Naive thymus-derived CD4-positive, alpha-beta T cell (primary cell): ENCODE measurements around the gene OR10AG1. TPM values are rescaled to one million over a fixed set of nuclear protein-coding genes. Genes with fewer than 3 reads are reported as not detected.

ENCODE experiments used
- ATAC-seq: fragments of 150-1000 bp; cut with Tn5 transposase; 2 replicates; pipeline ENCODE4 v1.10.0; 2021; ENCODE audit warnings: mild to moderate bottlenecking, moderate library complexity
- CTCF ChIA-PET: fragments of 350-600 bp; sonication (Branson Sonifier 250); formaldehyde crosslinking; loops from one replicate; lab custom pipeline; 2021; ENCODE audit warnings: antibody characterized with exemption; lab: Charles Lee
- POLR2A ChIA-PET: fragments of 350-600 bp; sonication (Branson Sonifier 250); formaldehyde crosslinking; loops from one replicate; lab custom pipeline; 2021; ENCODE audit warnings: antibody characterized with exemption, inconsistent platforms; lab: Charles Lee
- DNase-seq, 9 donors: peaks; one replicate each; pipeline versions ENCODE4 v3.0.0 to v3.0.0-alpha.2; 2020 to 2022; ENCODE audit warnings: mixed read lengths in 1 of 9
- H3K27ac ChIP-seq: one replicate; pipeline ENCODE4 v1.7.0; 2013; ENCODE audit warnings: mild to moderate bottlenecking, low read depth, low read length, moderate library complexity
- H3K27me3 ChIP-seq, 2 donors: one replicate each; pipeline ENCODE4 v1.7.0; 2013; ENCODE audit warnings: low read length in 2 of 2, mild to moderate bottlenecking in 2 of 2, moderate library complexity in 2 of 2; ENCODE audit not compliant: control insufficient read depth in 2 of 2, insufficient read depth in 2 of 2
- H3K36me3 ChIP-seq, 3 experiments: 1 replicate in 2 of 3; 2 replicates in 1 of 3; pipeline ENCODE4 v1.7.0; 2013; ENCODE audit warnings: low read length in 3 of 3, mild to moderate bottlenecking in 3 of 3, moderate library complexity in 1 of 3; ENCODE audit not compliant: insufficient read depth in 3 of 3, control insufficient read depth in 2 of 3
- H3K4me1 ChIP-seq, 2 donors: one replicate each; pipeline ENCODE4 v1.7.0; 2013; ENCODE audit warnings: low read length in 2 of 2, mild to moderate bottlenecking in 2 of 2, moderate library complexity in 1 of 2; ENCODE audit not compliant: control insufficient read depth in 2 of 2, insufficient read depth in 2 of 2
- H3K4me3 ChIP-seq: 2 replicates; pipeline ENCODE4 v1.7.0; 2013; ENCODE audit warnings: mild to moderate bottlenecking, low read length
- H3K9me3 ChIP-seq, 3 experiments: 1 replicate in 2 of 3; 2 replicates in 1 of 3; pipeline ENCODE4 v1.7.0; 2013; ENCODE audit warnings: low read length in 3 of 3; ENCODE audit not compliant: control insufficient read depth in 2 of 3
- H3K27ac Mint-ChIP-seq, 9 donors: one replicate each; pipeline ENCODE4 v1.8.0; 2020 to 2022; ENCODE audit warnings: mixed read lengths in 9 of 9, mild to moderate bottlenecking in 8 of 9, moderate library complexity in 5 of 9, inconsistent platforms in 2 of 9
- H3K27me3 Mint-ChIP-seq, 5 donors: one replicate each; pipeline ENCODE4 v1.8.0; 2021 to 2022; ENCODE audit warnings: mixed read lengths in 5 of 5, mild to moderate bottlenecking in 1 of 5
- H3K36me3 Mint-ChIP-seq, 5 donors: one replicate each; pipeline ENCODE4 v1.8.0; 2020 to 2022; ENCODE audit warnings: mixed read lengths in 5 of 5, mild to moderate bottlenecking in 3 of 5, inconsistent platforms in 1 of 5
- H3K4me1 Mint-ChIP-seq, 7 donors: one replicate each; pipeline ENCODE4 v1.8.0; 2020 to 2022; ENCODE audit warnings: mixed read lengths in 7 of 7, mild to moderate bottlenecking in 3 of 7, inconsistent platforms in 1 of 7
- H3K4me3 Mint-ChIP-seq, 10 donors: one replicate each; pipeline ENCODE4 v1.8.0; 2020 to 2022; ENCODE audit warnings: mild to moderate bottlenecking in 10 of 10, mixed read lengths in 10 of 10, moderate library complexity in 6 of 10, inconsistent platforms in 2 of 10
- H3K9me3 Mint-ChIP-seq, 11 donors: one replicate each; pipeline ENCODE4 v1.8.0; 2020 to 2022; ENCODE audit warnings: mixed read lengths in 11 of 11, mild to moderate bottlenecking in 4 of 11, inconsistent platforms in 1 of 11, moderate library complexity in 1 of 11
- intact Hi-C, 2 donors: fragments of 100-400 bp; cut with micrococcal nuclease; formaldehyde crosslinking; loops; one replicate each; pipeline ENCODE4 v1.15.1; 2023
- polyA plus RNA-seq, 2 donors: library from polyadenylated mRNA; unstranded; fragments of 300-500 nt; fragmentation: Illumina TruSeq; gene quantifications; one replicate each; pipeline ENCODE4 v1.2.3, GENCODE V29; 2021
- total RNA-seq, 6 experiments: library from RNA in 5 of 6; stranded (reverse) in 5 of 6; gene quantifications; 1 replicate in 5 of 6; 2 replicates in 1 of 6; pipeline ENCODE4 v1.2.3 and lab custom pipeline; 2021 to 2026

The OR10AG1 gene, protein sequence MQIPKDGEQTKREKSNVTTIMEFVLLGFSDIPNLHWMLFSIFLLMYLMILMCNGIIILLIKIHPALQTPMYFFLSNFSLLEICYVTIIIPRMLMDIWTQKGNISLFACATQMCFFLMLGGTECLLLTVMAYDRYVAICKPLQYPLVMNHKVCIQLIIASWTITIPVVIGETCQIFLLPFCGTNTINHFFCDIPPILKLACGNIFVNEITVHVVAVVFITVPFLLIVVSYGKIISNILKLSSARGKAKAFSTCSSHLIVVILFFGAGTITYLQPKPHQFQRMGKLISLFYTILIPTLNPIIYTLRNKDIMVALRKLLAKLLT
- not detected for total RNA-seq
- not detected for polyA plus RNA-seq
- total RNA-seq (lab: John Stamatoyannopoulos, UW): not detected

- DNase-seq (no peak), ATAC-seq (no peak)
- POLR2A ChIA-PET: no interaction called here
- Histone ChIP-seq H3K36me3 (no peaks in the 10 kb centered on the region), H3K4me3 (no peak within 1 kb of the TSS), H3K9me3 (peaks cover 0 to 5% (median 0%) of the 10 kb centered on the region in 3 experiments), H3K27me3 (no peaks in the 10 kb centered on the region), H3K27ac (no peak within 1 kb of the TSS), H3K4me1 (no peaks in the 10 kb centered on the region)
- CTCF ChIA-PET: no interaction called here
- intact Hi-C loops: loop anchor here in 1 of 2 donors (10.0 kb wide), 1 partner anchor 55 kb away; the partner anchor contains the start of gene OR5AS1
- no peak within 1 kb of the TSS for H3K4me3 Mint-ChIP-seq
- peaks cover 0 to 4% (median 0%) of the 10 kb centered on the region in 5 donors for H3K36me3 Mint-ChIP-seq
- no peaks in the 10 kb centered on the region for H3K4me1 Mint-ChIP-seq
- no peak within 1 kb of the TSS for H3K27ac Mint-ChIP-seq
- H3K27me3 Mint-ChIP-seq: no peaks in the 10 kb centered on the region
- H3K9me3 Mint-ChIP-seq: peaks cover 0 to 37% (median 12%) of the 10 kb centered on the region in 11 donors
Measured at GRCh38 chr11:55969845-55970244, at the start of gene OR10AG1. Gene OR10AG1, minus strand, starts transcription at chr11:55969945. Its CDS starts 38 bp downstream, at chr11:55969907.

GRCh38 chr11:56013805-56014204 lies 44.1 kb upstream of the OR10AG1 start:
- DNase-seq (no peak), ATAC-seq (no peak)
- ChIA-PET CTCF (no interaction called here), POLR2A (no interaction called here)
- no peak overlapping the region for H3K27ac Mint-ChIP-seq
- Histone ChIP-seq H3K27ac (no peak overlapping the region), H3K9me3 (peaks cover 0 to 3% (median 0%) of the 10 kb centered on the region in 3 experiments), H3K4me1 (no peaks in the 10 kb centered on the region), H3K27me3 (no peaks in the 10 kb centered on the region), H3K4me3 (no peak overlapping the region), H3K36me3 (no peaks in the 10 kb centered on the region)
- no peaks in the 10 kb centered on the region for H3K27me3 Mint-ChIP-seq
- H3K4me3 Mint-ChIP-seq: no peak overlapping the region
- H3K4me1 Mint-ChIP-seq: no peaks in the 10 kb centered on the region
- peaks cover 2 to 31% (median 16%) of the 10 kb centered on the region in 11 donors for H3K9me3 Mint-ChIP-seq
- H3K36me3 Mint-ChIP-seq: peaks cover 0 to 9% (median 0%) of the 10 kb centered on the region in 5 donors
- intact Hi-C loops: no loop called here

DNA sequence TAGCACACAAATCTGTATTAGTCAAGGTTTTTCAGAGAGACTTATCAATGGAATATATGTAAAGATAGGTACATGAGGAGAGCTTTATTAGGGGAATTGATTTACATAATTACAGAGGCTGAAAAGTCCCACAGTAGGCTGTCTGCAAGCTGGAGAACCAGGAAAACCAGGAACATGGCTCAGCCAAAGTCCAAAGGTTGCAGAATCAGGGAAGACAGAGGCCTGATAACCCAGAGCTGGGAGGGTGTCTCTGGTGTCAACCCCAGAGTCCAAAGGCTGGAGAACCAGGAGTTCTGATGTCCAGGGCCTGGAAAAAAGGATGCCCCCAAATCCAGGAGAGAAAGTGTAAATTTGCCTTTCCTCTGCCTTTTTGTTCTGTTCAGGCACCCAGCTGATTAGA lies 41.0 kb upstream of the OR10AG1 start:
- Mint-ChIP-seq H3K36me3 (peaks cover 0 to 5% (median 0%) of the 10 kb centered on the region in 5 donors), H3K27me3 (no peaks in the 10 kb centered on the region), H3K27ac (no peak overlapping the region), H3K4me3 (no peak overlapping the region), H3K4me1 (no peaks in the 10 kb centered on the region), H3K9me3 (peaks cover 4 to 30% (median 16%) of the 10 kb centered on the region in 11 donors)
- ChIA-PET CTCF (no interaction called here), POLR2A (no interaction called here)
- H3K9me3 ChIP-seq: peaks cover 0 to 3% (median 0%) of the 10 kb centered on the region in 3 experiments
- H3K27me3 ChIP-seq: no peaks in the 10 kb centered on the region
- intact Hi-C loops: no loop called here
- H3K4me3 ChIP-seq: no peak overlapping the region
- no peaks in the 10 kb centered on the region for H3K4me1 ChIP-seq
- no peak overlapping the region for H3K27ac ChIP-seq
- H3K36me3 ChIP-seq: no peaks in the 10 kb centered on the region
- no peak for DNase-seq
- ATAC-seq: no peak

GRCh38 chr11:55994525-55994924 lies 24.8 kb upstream of the OR10AG1 start, which contains the start of gene OR5F1:
Gene OR5F1, minus strand, starts transcription at chr11:55994625. Its CDS starts 0 bp downstream, at chr11:55994625.
- CTCF ChIA-PET: no interaction called here
- no peaks in the 10 kb centered on the region for H3K36me3 Mint-ChIP-seq
- Histone ChIP-seq H3K36me3 (no peaks in the 10 kb centered on the region), H3K9me3 (no peaks in the 10 kb centered on the region), H3K27ac (no peak within 1 kb of the TSS), H3K27me3 (no peaks in the 10 kb centered on the region), H3K4me1 (no peaks in the 10 kb centered on the region), H3K4me3 (no peak within 1 kb of the TSS)
- H3K27ac Mint-ChIP-seq: no peak within 1 kb of the TSS
- H3K4me3 Mint-ChIP-seq: no peak within 1 kb of the TSS
- DNase-seq (no peak), ATAC-seq (no peak)
- intact Hi-C loops: no loop called here
- POLR2A ChIA-PET: no interaction called here
- H3K27me3 Mint-ChIP-seq: no peaks in the 10 kb centered on the region
- peaks cover 2 to 27% (median 12%) of the 10 kb centered on the region in 11 donors for H3K9me3 Mint-ChIP-seq
- H3K4me1 Mint-ChIP-seq: no peaks in the 10 kb centered on the region

GRCh38 chr11:55970935-55971334 lies 1.2 kb upstream of the OR10AG1 start:
- ATAC-seq (no peak), DNase-seq (no peak)
- Mint-ChIP-seq H3K27ac (no peak overlapping the region), H3K36me3 (peaks cover 0 to 4% (median 0%) of the 10 kb centered on the region in 5 donors), H3K4me1 (no peaks in the 10 kb centered on the region), H3K27me3 (no peaks in the 10 kb centered on the region), H3K4me3 (no peak overlapping the region), H3K9me3 (peaks cover 0 to 31% (median 12%) of the 10 kb centered on the region in 11 donors)
- Histone ChIP-seq H3K27me3 (no peaks in the 10 kb centered on the region), H3K36me3 (no peaks in the 10 kb centered on the region), H3K27ac (no peak overlapping the region), H3K4me3 (no peak overlapping the region), H3K4me1 (no peaks in the 10 kb centered on the region), H3K9me3 (peaks cover 0 to 5% (median 0%) of the 10 kb centered on the region in 3 experiments)
- ChIA-PET POLR2A (no interaction called here), CTCF (no interaction called here)
- intact Hi-C loops: loop anchor here in 1 of 2 donors (10.0 kb wide), 1 partner anchor 54 kb away; the partner anchor contains the start of gene OR5AS1

DNA sequence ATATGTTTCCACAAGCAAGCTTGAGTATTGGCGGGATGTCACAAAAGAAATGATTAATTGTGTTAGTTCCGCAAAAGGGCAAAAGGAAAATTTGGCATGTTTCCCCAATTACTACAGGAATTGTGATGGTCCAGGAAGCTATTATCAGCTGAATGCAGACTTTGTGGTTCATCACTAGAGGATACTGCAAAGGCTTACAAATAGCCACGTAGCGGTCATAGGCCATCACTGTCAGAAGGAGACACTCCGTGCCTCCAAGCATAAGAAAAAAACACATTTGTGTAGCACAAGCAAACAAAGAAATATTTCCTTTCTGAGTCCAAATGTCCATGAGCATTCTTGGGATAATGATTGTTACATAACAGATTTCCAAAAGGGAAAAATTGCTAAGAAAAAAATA lies 1.8 kb downstream of the OR10AG1 start:
- intact Hi-C loops: no loop called here
- H3K4me1 ChIP-seq: no peaks in the 10 kb centered on the region
- no peak overlapping the region for H3K4me3 Mint-ChIP-seq
- POLR2A ChIA-PET: no interaction called here
- ATAC-seq: no peak
- peaks cover 0 to 4% (median 0%) of the 10 kb centered on the region in 5 donors for H3K36me3 Mint-ChIP-seq
- H3K27me3 Mint-ChIP-seq: no peaks in the 10 kb centered on the region
- H3K27ac Mint-ChIP-seq: no peak overlapping the region
- H3K27ac ChIP-seq: no peak overlapping the region
- DNase-seq: no peak
- no peaks in the 10 kb centered on the region for H3K36me3 ChIP-seq
- peaks cover 0 to 5% (median 0%) of the 10 kb centered on the region in 3 experiments for H3K9me3 ChIP-seq
- H3K4me3 ChIP-seq: no peak overlapping the region
- no peaks in the 10 kb centered on the region for H3K27me3 ChIP-seq
- CTCF ChIA-PET: no interaction called here
- H3K4me1 Mint-ChIP-seq: no peaks in the 10 kb centered on the region
- H3K9me3 Mint-ChIP-seq: peaks cover 0 to 33% (median 11%) of the 10 kb centered on the region in 11 donors
